IMR-90 (cell line): ENCODE results near the gene CSNK1G2. TPM values are rescaled to one million over a fixed set of nuclear protein-coding genes. Genes with fewer than 3 reads are reported as not detected.

Source experiments
- ATAC-seq: fragments of 200-7000 bp; cut with Tn5 transposase; 2 replicates; pipeline ENCODE4 v1.9.1; 2020; ENCODE audit warnings: low read depth, mild to moderate bottlenecking, moderate library complexity
- BruUV-seq: library from RNA; stranded (reverse); fragments of 400-500 nt; replicated peaks from 2 replicates; lab custom pipeline; 2021; lab: Mats Ljungman, UMichigan
- CTCF ChIA-PET: fragments of 300-600 bp; formaldehyde crosslinking; extraction: SDS; loops from one replicate; lab custom pipeline; 2021; ENCODE audit warnings: antibody characterized with exemption; lab: Yijun Ruan, JAX
- POLR2A ChIA-PET: fragments of 300-600 bp; sonication (Branson Sonifier 250); formaldehyde crosslinking; loops from one replicate; lab custom pipeline; 2022; ENCODE audit warnings: antibody characterized with exemption; ENCODE audit not compliant: unreplicated experiment; lab: Charles Lee
- DNase-seq: peaks from one replicate; pipeline ENCODE4 v3.0.0; 2013
- H2AFZ ChIP-seq: replicated peaks from 2 replicates; pipeline ENCODE3; 2013; ENCODE audit warnings: low read length, mild to moderate bottlenecking; ENCODE audit not compliant: poor library complexity
- H2AK5ac ChIP-seq: 2 replicates; pipeline ENCODE4 v1.6.1; 2013; ENCODE audit warnings: low read depth, low read length, inconsistent platforms
- H2AK9ac ChIP-seq: replicated peaks from 2 replicates; pipeline ENCODE3; 2013; ENCODE audit warnings: mild to moderate bottlenecking, low read depth, low read length, moderate library complexity; ENCODE audit not compliant: poor library complexity
- H2BK120ac ChIP-seq: 2 replicates; pipeline ENCODE4 v1.6.1; 2013; ENCODE audit warnings: low read depth, low read length, inconsistent platforms
- H2BK15ac ChIP-seq: 3 replicates; pipeline ENCODE4 v1.6.1; 2013; ENCODE audit warnings: low read depth, low read length, inconsistent platforms
- H2BK20ac ChIP-seq: 2 replicates; pipeline ENCODE4 v1.6.1; 2013; ENCODE audit warnings: low read depth, mild to moderate bottlenecking, inconsistent platforms, low read length, moderate library complexity
- H2BK5ac ChIP-seq: 2 replicates; pipeline ENCODE4 v1.6.1; 2013; ENCODE audit warnings: mild to moderate bottlenecking, low read depth, low read length, inconsistent platforms; ENCODE audit not compliant: poor library complexity, severe bottlenecking
- H3K14ac ChIP-seq: replicated peaks from 2 replicates; pipeline ENCODE4 v1.6.1; 2013; ENCODE audit warnings: low read depth, low read length, inconsistent platforms
- H3K18ac ChIP-seq: 2 replicates; pipeline ENCODE4 v1.6.1; 2013; ENCODE audit warnings: low read depth, low read length, control low read depth
- H3K23ac ChIP-seq: 2 replicates; pipeline ENCODE4 v1.6.1; 2013; ENCODE audit warnings: low read depth, low read length, inconsistent platforms
- H3K27ac ChIP-seq: 2 replicates; pipeline ENCODE4 v1.5.1; 2013; ENCODE audit warnings: mild to moderate bottlenecking, control low read depth, low read length; ENCODE audit not compliant: insufficient read depth
- H3K27me3 ChIP-seq: 2 replicates; pipeline ENCODE4 v1.6.1; 2013; ENCODE audit warnings: low read length; ENCODE audit not compliant: control insufficient read depth, insufficient read depth
- H3K36me3 ChIP-seq: 2 replicates; pipeline ENCODE4 v1.6.1; 2013; ENCODE audit warnings: low read length, mixed read lengths; ENCODE audit not compliant: control insufficient read depth, insufficient read depth
- H3K4ac ChIP-seq: 2 replicates; pipeline ENCODE4 v1.6.1; 2013; ENCODE audit warnings: low read depth, low read length, inconsistent platforms
- H3K4me1 ChIP-seq: 2 replicates; pipeline ENCODE4 v1.6.1; 2013; ENCODE audit warnings: low read length, mixed read lengths; ENCODE audit not compliant: control insufficient read depth, insufficient read depth
- H3K4me2 ChIP-seq: 2 replicates; pipeline ENCODE4 v1.6.1; 2013; ENCODE audit warnings: low read depth, mild to moderate bottlenecking, control low read depth, low read length, moderate library complexity
- H3K4me3 ChIP-seq: 2 replicates; pipeline ENCODE4 v1.5.1; 2013; ENCODE audit warnings: low read depth, mild to moderate bottlenecking, control low read depth, low read length, moderate library complexity; ENCODE audit not compliant: insufficient read depth
- H3K56ac ChIP-seq: 2 replicates; pipeline ENCODE4 v1.6.1; 2013; ENCODE audit warnings: low read length, inconsistent platforms; ENCODE audit not compliant: insufficient read depth; ENCODE audit errors: extremely low read depth
- H3K79me1 ChIP-seq, 2 experiments: 2 replicates each; pipeline ENCODE4 v1.6.1; 2013; ENCODE audit warnings: low read length in 2 of 2, inconsistent platforms in 1 of 2, low read depth in 1 of 2
- H3K9ac ChIP-seq: 2 replicates; pipeline ENCODE4 v1.6.1; 2013; ENCODE audit warnings: low read depth, low read length, control low read depth
- H3K9me1 ChIP-seq: 2 replicates; pipeline ENCODE4 v1.6.1; 2013; ENCODE audit warnings: low read length, inconsistent platforms; ENCODE audit not compliant: insufficient read depth
- H3K9me3 ChIP-seq: 2 replicates; pipeline ENCODE4 v1.6.1; 2013; ENCODE audit warnings: low read length; ENCODE audit not compliant: control insufficient read depth, insufficient read depth
- H4K20me1 ChIP-seq: 2 replicates; pipeline ENCODE4 v1.6.1; 2013; ENCODE audit warnings: low read length, inconsistent platforms; ENCODE audit not compliant: insufficient read depth
- H4K5ac ChIP-seq: 2 replicates; pipeline ENCODE4 v1.6.1; 2013; ENCODE audit warnings: mild to moderate bottlenecking, low read depth, low read length, control low read depth
- H4K8ac ChIP-seq, 2 experiments: 2 replicates each; pipeline ENCODE4 v1.6.1; 2013; ENCODE audit warnings: low read depth in 2 of 2, low read length in 2 of 2, control low read depth in 1 of 2, inconsistent platforms in 1 of 2
- H4K91ac ChIP-seq: 2 replicates; pipeline ENCODE4 v1.6.1; 2013; ENCODE audit warnings: low read depth, low read length, inconsistent platforms; ENCODE audit not compliant: insufficient read depth
- CTCF ChIP-seq: conservative IDR thresholded peaks from 2 replicates; pipeline ENCODE4 v1.5.1; 2012; ENCODE audit warnings: mild to moderate bottlenecking, low read depth, low read length, improper control_type of control experiment
- MAFK ChIP-seq: IDR thresholded peaks from 2 replicates; pipeline ENCODE4 v1.6.1; 2012; ENCODE audit warnings: low read depth, low read length, improper control_type of control experiment
- WGBS, 2 experiments: methylation state at CpG; one replicate each; pipeline versions ENCODE4 v1.1.5 to v1.1.7; 2013; ENCODE audit warnings: missing lambda C conversion rate in 2 of 2; ENCODE audit not compliant: insufficient read length in 1 of 2; ENCODE audit errors: extremely low coverage in 2 of 2; 5-methylcytosine and 5-hydroxymethylcytosine counted together
- dilution Hi-C: fragments of 300-500 bp; cut with HindIII; formaldehyde crosslinking; loops from one replicate; pipeline ENCODE4 v1.14.3; 2018; ENCODE audit warnings: low sequenced_read_pairs; ENCODE audit not compliant: unreplicated experiment
- in situ Hi-C: fragments of 300-500 bp; cut with MboI; formaldehyde crosslinking; loops from 3 replicates; pipeline ENCODE4 v1.14.3; 2019; ENCODE audit warnings: low sequenced_read_pairs, inconsistent platforms, mixed read lengths
- intact Hi-C: fragments of 100-400 bp; cut with micrococcal nuclease; formaldehyde crosslinking; loops from 2 replicates; pipeline ENCODE4 v1.10.0; 2022
- polyA plus RNA-seq, 3 experiments: library from polyadenylated mRNA; depleted of rRNA; stranded (reverse); fragments of >200 nt; gene quantifications; 2 replicates each; pipeline ENCODE4 v1.2.3, GENCODE V29; 2012; ENCODE audit warnings: low replicate concordance in 1 of 3
- total RNA-seq: library from RNA; depleted of rRNA; stranded (reverse); fragments of >200 nt; gene quantifications from 2 replicates; pipeline ENCODE4 v1.2.3, GENCODE V29; 2012

CSNK1G2 gene
- total and polyA plus RNA-seq, 2 of the 4 experiments (the other 2 are of a cell fraction), result 38.0 to 96.3 TPM

DNA sequence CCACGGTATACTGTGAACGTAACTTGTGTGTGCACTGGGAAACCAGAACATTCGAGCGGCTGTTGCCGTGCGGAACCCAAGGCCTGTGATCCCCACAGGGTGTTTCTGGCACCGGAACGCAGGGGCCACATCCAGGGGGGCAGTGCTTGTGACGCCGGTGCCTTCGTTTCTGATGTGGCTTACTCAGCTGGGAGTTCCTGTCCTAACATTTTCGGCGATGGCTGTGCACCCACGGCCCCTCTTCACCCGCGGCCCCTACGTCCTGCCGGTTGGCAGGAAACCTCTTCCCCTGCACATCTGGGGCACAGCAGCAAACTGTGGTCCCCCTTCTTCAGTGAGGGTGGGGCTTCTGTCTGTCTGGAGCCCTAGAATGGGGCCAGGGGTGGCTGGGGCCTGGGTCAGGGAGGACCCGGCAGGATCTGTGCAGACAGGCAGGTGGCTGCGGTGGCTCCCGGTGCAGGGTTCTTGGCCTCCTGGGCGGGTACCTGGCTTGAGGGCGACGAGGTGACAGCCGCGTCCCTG, 26.2 kb downstream of the CSNK1G2 start:
- H4K20me1 ChIP-seq, result peaks cover 63% of the 10 kb centered on the region
- peaks cover 12 to 51% of the 10 kb centered on the region in 2 experiments for H3K79me1 ChIP-seq
- no peak overlapping the region for H4K8ac ChIP-seq
- no peak overlapping the region for H3K56ac ChIP-seq
- H2BK120ac ChIP-seq, result no peak overlapping the region
- H2BK20ac ChIP-seq, result no peak overlapping the region
- ATAC-seq (no peak), DNase-seq (no peak)
- ChIA-PET CTCF (no interaction called here), POLR2A (no interaction called here)
- H3K14ac ChIP-seq, result no peak overlapping the region
- TF ChIP-seq CTCF (no peak), MAFK (no peak)
- no peaks in the 10 kb centered on the region for H3K9me3 ChIP-seq
- no peak overlapping the region for H3K4me2 ChIP-seq
- no peak overlapping the region for H3K4ac ChIP-seq
- no peak overlapping the region for H2AFZ ChIP-seq
- no peak overlapping the region for H3K9ac ChIP-seq
- H2BK5ac ChIP-seq, result no peak overlapping the region
- dilution Hi-C loops (no loop called here), intact Hi-C loops (no loop called here), in situ Hi-C loops (no loop called here)
- no peak overlapping the region for H3K23ac ChIP-seq
- WGBS, 2 experiments, result 92% methylated on average over 10 of the region's 26 CpGs; no CpG with 5 or more reads in 1 of the 2 experiments
- H3K18ac ChIP-seq, result no peak overlapping the region
- no peaks in the 10 kb centered on the region for H3K4me1 ChIP-seq
- H4K91ac ChIP-seq, result no peak overlapping the region
- BruUV-seq, result no TSS peak
- H2BK15ac ChIP-seq, result no peak overlapping the region
- no peak overlapping the region for H2AK5ac ChIP-seq
- peaks cover 26% of the 10 kb centered on the region for H3K36me3 ChIP-seq
- H3K9me1 ChIP-seq, result peaks cover 3% of the 10 kb centered on the region; the same call in 1 of the 2 replicates
- H4K5ac ChIP-seq, result no peak overlapping the region
- H3K4me3 ChIP-seq, result no peak overlapping the region
- H3K27ac ChIP-seq, result no peak overlapping the region
- H2AK9ac ChIP-seq, result no peak overlapping the region
- H3K27me3 ChIP-seq, result no peaks in the 10 kb centered on the region
